NCI-H748 (cell line): ENCODE results near the gene TBCK.

Experiments
- DNase-seq: peaks from one replicate; lab custom pipeline; 2025; ENCODE audit not compliant: unreplicated experiment; lab: John Stamatoyannopoulos, UW

Gene TBCK

DNA sequence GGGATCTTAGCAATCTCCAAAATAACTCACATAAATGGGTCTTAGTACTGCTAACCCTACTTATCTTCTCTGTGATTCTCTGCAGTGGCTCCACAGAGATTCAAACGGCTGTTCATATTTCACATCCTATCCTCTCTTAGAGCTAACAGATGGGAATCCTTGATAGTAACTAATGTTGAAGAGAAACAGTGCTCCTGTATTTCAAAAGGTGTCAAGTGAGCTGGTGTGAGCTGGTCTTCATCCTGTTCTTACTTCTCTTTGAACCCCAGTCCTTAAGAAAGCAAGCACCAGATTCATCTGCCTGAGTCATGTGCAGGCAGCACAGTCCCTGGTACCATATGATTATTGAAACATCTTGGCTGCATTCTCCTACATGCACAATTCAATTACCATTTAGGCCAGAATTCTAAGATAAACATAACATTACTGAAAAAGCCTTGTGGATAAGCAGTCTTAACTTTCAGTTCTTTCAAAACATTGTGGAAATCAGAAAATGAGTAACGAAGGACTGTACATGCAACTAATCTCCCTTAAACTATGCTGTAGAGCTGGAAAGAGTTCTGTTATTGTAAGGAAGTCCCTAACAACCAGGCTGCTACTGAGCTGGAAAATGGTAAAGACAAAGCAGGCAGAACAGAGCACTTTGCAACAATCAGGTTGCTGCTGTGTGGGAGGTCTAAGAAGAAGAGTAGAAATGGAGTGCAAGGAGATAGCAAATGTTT, 267.6 kb downstream of the TBCK start:
- no peak for DNase-seq

DNA sequence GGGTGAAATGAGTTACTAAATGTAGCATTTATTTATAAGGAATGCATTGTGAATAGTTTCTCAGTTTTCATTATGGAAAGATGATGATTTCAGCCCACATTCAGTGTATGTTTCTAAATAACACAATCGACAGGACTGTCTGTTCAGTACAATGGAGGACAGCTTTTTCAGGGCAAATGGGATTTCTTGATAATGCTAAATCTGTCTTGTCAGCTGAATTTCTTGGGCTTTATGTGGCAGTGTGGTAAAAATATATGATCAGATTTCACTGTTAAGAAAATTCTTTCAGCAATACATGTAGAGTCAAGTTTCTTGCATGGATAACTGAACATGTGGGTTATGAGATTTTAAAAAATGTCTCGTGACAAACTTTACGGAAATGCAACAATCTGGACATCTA, 269.9 kb downstream of the TBCK start:
- no peak for DNase-seq

DNA sequence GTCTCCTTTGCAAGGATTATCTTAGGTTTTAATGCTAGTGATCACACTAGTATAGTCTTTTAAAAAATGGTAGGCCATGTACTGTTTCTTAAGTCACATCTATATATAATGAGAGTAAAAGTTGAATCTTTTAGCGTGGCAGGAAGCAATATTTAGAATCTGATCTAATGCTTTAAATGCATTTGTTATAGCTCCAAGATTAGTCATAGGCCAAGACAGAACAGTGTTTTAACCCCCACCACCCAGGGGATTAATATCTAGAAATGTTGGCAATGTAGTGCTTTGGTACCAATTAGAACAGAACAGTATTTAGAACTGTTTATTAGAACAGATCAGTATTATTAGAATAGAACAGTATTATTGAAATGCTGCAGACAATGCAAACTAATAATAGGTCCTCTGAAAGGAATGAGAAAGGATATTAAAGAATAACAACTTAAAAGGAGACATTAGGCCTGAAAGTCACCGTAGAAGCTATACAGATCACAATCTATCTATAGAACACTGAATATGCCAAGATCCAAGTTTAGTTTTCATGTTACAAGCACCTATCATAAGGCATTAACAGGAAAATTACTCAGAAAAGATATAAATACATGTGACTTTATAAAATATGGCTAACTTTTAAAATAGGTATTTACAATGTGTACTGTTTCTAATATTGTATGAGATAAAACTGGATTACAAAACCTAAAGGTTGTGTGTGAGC, 274.6 kb downstream of the TBCK start:
- no peak for DNase-seq

DNA sequence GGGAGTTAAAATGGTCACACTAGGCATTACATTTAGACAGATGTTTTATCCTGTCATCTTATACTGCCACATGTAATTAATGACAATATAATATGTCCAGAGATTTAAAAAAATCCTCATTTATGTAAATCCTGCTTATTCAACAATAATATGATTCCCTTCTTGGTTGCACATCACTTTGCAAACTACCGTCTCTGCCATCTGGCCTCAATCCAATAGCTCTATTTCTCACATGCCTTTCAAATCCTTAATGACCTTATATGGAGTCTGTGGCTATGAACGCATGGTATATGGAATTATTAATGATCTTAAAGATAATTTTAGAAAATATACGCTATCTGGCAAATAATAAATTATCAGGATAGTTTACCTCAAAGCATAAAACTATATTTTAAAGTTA, 276.2 kb downstream of the TBCK start:
- no peak for DNase-seq

DNA sequence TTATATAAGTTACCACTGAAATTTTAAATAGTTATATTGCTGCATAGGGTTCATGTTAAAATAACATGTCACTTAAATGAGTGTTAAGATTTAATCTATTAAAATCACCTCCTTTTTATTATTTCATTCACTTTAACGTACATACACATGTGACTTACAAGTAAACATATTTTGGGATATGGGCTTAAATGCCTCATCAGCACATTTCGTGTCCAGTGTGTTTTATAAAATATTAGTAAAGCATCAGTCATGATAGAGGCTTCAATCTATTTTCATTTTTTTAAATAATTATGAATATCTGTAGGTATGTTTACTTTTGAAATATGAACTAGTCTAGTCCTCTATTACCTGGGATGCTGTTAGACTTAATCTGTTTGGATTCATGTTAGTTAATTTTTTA, 277.1 kb downstream of the TBCK start:
- DNase-seq: no peak

DNA sequence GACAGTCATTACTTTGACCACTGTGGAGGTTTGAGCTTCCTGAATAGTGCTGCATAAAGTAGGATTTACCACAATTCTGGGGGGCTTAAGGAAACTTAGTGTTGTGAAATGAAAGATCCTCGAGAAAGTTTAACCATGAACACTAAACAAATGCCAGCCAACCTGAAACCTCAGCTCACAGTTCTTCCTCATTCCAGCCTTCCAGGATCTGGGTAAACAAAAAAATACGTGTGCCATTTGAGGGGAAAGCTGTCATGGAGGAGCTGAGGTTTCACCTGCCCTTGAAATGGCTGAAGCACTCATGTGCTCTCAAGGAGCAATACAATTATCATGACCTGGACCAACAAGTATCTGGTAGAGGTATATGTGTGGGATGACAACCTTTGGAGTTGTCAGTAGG, 278.0 kb downstream of the TBCK start:
- DNase-seq: no peak

DNA sequence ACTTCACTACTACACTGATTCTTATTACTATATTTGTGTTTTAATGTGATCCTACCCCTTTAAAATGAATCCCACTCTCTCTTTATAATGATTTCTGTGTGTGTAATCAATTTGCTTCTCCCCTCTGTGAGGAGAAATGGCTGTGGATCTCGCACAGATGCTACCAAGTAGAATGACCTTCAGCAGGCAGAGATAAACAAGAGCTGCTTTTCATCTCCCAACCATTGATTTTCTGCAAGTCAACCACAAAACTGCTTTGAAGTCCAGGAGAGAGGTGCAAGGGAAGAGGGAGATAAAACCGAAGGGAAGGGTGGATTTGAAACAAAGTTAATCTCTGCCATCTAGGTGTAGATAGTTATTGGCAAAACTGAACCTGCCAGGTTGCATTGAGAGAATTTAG, 279.2 kb downstream of the TBCK start:
- no peak for DNase-seq

DNA sequence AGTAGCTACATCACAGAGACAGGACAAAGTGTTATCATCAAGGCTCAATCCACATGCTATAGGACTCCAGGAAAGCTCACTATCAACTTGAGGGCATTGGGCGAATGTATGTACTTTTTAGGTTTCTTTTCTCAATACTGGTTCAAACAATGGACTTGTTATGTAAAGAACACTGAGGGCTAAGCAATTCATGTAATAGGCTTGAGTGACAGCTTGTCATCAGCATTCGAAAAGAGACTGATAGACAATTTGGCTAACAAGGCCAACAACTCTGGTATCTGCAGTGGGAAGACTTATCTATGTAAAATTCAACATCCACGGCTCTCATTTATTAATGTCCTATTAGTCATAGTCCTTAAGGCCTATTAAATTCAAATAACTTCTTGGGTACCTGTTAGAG, 279.7 kb downstream of the TBCK start:
- DNase-seq: no peak

DNA sequence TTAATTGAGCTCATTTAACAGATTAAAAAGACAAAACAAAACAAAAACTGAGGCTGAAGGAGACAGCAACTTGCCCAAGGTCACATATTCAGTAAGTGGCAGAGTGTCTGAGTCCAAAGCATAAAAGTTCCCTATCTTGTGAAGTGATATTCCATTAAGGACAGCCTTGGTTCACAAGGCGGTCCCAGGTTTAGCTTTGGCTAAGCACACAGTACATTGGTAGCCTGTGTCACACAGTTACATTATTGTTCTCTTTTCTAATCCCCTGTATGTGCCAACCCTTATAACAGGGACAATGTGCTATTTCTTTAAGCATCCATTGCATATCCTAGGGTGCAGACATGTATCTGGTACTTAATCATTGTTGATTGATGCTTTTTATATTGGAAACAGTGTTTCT, 280.8 kb downstream of the TBCK start:
- DNase-seq: no peak

DNA sequence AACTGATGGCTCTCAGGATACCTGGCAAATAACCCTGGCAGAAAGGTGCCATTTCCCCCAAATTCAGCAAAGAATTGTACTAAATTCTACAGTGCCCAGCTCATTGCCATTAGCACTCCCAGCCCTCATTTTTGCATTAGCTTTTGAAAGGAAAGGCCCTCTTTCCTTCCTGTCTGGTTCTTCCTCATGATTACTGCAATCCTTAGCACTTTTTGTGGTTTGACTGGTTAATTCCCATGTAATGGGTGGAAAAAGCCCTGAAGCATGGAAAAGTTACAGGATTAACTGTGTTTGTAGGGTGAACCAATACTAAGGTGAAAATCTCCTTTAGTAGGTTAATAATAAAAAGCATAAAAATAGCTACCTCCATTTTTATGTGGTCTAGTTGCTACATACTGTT, 281.3 kb downstream of the TBCK start:
- DNase-seq: no peak

DNA sequence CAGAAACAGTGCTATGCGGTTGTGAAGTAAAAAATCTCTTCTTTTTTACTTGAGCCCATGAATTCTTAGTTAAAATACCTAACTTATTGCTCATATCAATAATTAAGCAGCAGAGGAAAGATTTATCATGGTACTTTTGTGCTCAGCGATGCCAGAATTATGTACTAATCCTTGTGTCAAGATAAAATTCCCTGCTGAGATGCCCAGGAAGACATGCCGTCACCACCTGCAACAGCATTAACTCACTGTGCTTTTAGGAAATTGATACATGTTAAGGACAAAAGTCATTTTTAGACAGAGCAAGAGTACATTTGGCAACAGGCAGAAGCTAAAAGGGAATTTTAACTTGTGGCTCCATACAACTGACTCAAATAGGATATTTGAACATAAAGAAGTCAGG, 281.8 kb downstream of the TBCK start:
- no peak for DNase-seq

DNA sequence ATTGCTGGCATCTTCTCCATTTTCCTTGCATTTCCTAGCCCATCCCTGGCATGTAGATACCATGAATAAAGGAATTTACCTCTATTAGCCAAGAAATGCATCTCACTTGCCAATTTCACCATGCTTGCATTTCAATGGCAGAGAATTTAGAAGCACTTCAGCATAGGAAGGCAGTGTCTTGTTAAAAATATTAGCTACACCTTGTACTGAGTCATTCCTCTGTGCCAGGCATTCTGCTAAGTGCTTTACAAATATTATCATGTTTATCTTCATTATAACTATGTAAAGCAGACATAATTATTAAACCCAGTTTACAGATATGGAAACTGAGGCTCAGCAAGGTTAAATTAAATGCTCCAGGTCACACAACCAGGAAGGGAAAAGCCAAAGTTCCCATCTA, 282.5 kb downstream of the TBCK start:
- no peak for DNase-seq

DNA sequence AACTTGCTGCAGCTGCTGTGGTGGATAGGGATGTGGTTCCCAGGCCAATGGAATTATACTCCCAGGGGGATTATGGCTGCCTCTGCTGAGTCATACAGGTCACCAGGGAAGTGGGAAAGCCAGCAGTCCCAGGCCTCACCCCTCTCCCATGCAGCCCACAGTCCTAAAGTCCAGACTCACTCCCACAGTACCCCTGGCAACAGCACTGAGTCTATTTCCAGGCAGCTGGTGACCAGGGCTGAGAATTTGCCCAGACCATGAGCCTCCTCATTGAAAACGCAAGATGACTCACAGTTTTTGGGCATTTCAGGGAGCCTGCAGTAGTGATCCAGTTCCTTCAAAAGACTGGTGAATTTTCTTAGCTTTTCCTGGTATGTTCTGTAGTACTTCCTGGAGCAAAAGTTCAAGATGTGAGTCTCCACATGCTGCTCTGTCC, 283.1 kb downstream of the TBCK start:
- no peak for DNase-seq

DNA sequence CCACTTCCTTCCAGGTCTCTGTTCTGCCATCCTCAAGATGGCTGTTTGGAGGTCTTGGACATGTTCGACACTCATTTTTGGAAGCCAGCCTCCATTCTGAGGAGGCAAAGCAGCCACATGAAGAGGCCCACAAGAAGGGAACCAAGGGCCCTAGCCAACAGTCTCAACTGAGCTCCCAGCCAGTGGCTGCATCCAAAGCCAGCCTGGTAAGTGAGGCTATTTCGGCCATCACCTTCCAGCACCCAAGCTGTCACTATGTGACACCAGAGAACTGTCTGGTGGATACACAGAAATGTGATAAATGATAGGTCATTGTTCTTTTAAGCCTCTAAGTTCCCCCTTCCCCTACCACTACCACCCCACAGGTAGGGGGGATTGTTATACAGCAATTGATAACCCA, 293.6 kb downstream of the TBCK start:
- no peak for DNase-seq

DNA sequence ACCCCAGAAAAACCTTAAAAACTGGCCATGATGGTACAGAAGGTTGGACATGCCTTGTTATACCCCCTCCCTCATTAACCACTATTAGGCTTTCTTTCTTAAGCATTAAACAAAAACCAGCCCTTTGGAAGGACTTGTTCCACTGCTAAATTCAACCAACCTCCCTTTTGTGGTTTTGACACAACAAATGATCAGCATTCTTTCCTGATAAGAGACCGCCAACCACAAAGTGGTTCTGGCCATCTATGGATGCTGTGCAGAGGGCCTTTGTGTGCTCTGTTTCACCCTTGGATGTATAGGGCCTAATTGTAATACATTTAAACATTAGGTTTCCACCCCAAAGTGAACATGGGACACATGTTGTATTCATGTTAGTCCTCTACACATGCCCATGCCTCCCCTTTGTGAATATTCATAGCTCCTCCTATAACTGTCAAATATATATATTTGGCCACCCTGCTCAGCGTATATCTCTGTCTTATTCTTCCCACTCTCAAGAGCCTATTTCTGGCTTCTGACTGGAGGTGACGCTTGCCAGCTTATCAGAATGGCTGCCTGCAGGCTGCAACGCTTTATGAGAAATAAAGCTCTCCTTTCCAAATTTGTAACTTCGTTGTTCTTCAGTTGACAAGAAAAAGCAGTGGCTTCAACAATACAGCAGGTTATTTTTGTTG, 294.1 kb downstream of the TBCK start:
- no peak for DNase-seq

DNA sequence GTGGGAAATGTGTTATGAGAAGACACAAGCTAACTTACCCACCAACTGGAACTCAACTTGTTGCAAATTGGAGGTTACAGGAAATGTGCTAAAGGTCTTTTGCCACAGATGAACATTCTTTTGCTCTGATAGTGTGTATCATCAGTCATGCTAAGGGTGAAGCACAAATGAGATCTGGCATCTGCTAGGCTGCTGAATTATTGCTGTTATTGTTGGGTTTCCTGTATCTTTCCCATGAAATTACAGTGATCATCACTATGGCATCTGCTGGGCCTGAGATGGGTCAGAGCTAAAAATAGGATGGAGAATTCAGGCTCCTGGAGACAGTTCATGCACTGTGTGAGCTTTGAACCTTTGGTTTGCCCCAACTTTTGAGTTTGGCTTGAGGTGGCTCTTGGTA, 296.2 kb downstream of the TBCK start:
- DNase-seq: no peak

DNA sequence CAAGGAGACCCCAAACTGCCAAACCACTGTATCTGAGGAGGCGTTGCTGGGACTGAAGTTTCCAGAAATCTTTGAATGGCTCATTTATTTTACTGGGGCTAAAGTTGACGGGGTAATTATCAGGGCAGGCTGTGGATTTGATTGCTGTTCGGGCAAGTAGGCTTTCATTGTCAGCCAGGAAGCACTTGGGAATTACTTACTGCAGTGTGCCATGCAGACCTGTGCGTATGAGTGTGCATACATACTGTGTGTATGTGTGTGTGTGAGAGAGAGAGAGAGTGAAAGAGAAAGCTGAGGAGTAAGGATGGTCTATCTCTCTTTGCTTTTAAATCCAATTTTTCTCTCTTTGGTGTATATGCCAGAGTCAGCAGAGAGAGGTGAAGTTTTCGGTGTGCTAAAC, 298.0 kb downstream of the TBCK start:
- no peak for DNase-seq

DNA sequence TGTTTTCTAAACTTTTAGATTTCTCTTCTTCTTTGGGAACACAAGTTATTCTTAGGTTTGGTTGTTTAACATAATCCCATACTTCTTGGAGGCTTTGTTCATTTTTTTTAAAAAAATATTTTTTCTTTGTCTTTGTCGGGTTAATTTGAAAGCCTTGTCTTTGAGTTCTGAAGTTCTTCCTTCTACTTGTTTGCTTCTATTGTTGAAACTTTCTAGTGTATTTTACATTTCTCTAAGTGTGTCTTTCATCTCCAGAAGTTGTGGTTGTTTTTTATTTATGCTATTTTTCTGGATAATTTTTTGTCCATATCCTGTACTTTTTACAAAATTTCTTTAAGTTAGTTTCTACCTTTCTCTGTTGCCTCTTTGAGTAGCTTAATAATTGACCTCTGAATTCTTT, 304.6 kb downstream of the TBCK start:
- DNase-seq: no peak

DNA sequence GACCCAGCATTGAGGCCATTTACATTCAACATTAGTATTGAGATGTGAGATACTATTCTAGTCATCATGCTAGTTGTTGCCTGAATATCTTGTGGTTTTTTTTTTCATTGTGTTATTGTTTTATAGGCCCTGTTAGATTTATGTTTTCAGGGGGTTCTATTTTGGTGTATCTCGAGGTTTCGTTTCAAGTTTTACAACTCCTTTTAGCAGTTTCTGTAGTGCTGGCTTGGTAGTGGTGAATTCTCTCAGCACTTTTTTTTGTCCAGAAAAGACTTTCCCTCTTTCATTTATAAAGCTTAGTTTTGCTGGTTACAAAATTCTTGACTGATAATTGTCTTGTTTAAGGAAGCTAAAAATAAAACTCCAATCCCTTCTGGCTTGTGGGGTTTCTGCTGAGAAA, 305.2 kb downstream of the TBCK start:
- no peak for DNase-seq

DNA sequence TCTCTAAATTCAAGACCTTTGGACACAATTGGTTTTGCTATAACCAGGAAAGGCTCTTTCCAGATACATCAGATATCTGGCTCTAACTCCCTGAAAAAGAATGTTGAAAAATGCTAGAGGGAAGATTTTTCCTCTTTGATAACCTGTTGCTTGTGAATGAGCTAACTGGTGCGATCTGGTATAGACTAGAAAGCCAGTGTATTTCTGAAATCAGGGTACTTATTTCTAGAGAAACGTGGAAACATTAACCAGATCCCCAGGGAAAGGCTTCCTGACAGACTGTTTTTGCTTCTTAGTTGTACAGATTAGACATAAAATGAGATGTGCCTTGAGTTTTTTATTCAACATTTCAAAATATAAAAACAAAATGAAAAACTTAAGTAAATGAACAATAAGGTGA, 313.0 kb downstream of the TBCK start:
- no peak for DNase-seq

DNA sequence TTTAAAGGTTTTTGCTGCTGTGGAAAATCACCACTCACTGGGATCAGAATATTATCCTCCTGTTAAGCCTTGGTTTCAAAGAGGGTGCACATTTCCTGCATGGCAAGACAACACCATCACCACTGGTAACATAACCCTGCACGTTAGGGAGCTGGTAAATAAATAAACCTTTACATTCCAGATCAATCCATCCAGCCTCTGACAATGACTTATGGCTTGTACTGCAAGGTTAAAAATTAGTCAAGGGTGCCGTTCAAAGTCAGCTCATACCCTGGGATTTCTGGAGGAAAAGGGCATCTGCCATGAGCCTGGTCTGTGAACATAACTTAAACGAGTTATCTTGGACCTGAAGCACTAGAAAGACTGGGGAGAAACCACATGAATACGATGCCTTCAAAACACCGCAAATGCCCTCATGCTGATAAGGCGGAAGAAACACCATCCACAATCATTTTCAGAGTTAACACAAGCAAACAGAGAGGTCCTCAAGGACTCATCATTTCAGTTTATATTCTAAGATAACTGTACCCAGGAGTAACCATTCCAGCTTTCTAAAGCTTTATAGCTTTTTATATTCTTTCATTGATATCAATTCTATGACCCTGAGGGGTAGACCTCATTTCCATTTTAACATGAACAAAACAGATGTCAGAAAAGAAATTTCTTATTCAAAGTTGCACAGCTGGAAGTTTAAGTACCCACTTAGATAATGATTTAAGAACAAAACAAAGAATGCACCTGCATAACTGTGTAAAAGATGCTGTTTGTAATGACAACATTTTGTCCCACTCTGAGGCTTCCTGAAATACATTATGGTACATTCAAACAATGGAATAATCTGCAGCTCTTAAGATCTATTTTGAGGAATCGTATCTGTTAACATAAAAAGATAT, 317.6 kb downstream of the TBCK start:
- peak; percentile 19 for DNase-seq
